Colonic mucosa (tissue), 4 donors: ENCODE results near the gene MBLAC1. TPM values are rescaled to one million over a fixed set of nuclear protein-coding genes. Genes with fewer than 3 reads are reported as not detected.
A peak's percentile ranks its signal among the peaks of the same experiment; 100 is the strongest.

Experiments used
- DNase-seq: peaks from one replicate; pipeline ENCODE4 v3.0.0-alpha.2; 2020
- H3K27ac ChIP-seq: fragments of 200-600 bp; one replicate; pipeline ENCODE4 v1.8.0; 2021
- H3K27me3 ChIP-seq: fragments of 200-600 bp; one replicate; pipeline ENCODE4 v1.8.0; 2021
- H3K36me3 ChIP-seq: fragments of 200-600 bp; one replicate; pipeline ENCODE4 v1.8.0; 2021
- H3K4me1 ChIP-seq: fragments of 200-600 bp; one replicate; pipeline ENCODE4 v1.8.0; 2021; ENCODE audit warnings: mild to moderate bottlenecking
- H3K4me3 ChIP-seq: fragments of 200-600 bp; one replicate; pipeline ENCODE4 v1.8.0; 2021
- H3K9ac ChIP-seq, 2 donors: one replicate each; pipeline ENCODE4 v1.7.0; 2013; ENCODE audit warnings: control low read depth in 2 of 2, low read depth in 2 of 2, low read length in 2 of 2
- H3K9me3 ChIP-seq: fragments of 200-600 bp; one replicate; pipeline ENCODE4 v1.8.0; 2021
- intact Hi-C: fragments of 100-400 bp; cut with DNase I; formaldehyde crosslinking; loops from one replicate; pipeline ENCODE4 v1.14.1; 2022
- total RNA-seq, 2 donors: library from RNA; stranded (reverse); fragmentation: NEBNext Ultra II Directional in 1 of 2; extraction: Animal tissue kit (Norgen Biotek cat#: 25700) in 1 of 2; gene quantifications; one replicate each; pipeline ENCODE4 v1.2.1, GENCODE V29; 2021
- TF ChIP-seq, protein P1 (sequence below): fragments of 200-600 bp; IDR thresholded peaks from one replicate; pipeline ENCODE4 v1.8.0; 2022; ENCODE audit warnings: antibody characterized with exemption, mild to moderate bottlenecking
- donor health status: healthy.
- donor health status: DM: no; HTN: no; CAD: no.
- donor health status: DM: no; HTN: no; CAD: no.

Gene MBLAC1
- total RNA-seq, 2 donors from 2014 or later = 1.9 to 4.1 TPM

DNA sequence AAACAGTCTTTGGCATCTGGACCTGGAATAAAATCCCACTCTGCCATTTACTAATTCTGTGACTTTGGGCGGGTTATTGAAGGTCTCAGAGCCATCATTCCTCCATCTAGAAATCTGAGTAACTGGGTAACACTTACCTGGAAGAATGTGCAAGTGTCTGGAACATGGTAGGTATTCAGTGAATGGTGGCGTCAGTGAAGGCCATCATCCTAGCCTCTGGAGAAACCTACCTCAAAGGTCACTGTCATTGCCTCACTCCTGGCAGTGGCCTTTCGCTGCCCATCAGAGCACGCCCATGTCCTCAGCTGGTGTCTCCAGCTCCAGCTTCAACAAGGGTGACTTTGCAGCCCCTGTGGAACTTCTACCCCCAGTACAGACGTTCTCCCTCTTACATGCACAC is 37.1 kb downstream of the MBLAC1 start:
- Histone ChIP-seq H3K9me3 (no peaks in the 10 kb centered on the region), H3K9ac (peak overlapping the region in 1 of 2 donors; percentile 63), H3K4me3 (no peak overlapping the region), H3K27ac (no peak overlapping the region), H3K27me3 (no peaks in the 10 kb centered on the region), H3K4me1 (no peaks in the 10 kb centered on the region), H3K36me3 (no peaks in the 10 kb centered on the region)
- TF ChIP-seq, protein P1, sequence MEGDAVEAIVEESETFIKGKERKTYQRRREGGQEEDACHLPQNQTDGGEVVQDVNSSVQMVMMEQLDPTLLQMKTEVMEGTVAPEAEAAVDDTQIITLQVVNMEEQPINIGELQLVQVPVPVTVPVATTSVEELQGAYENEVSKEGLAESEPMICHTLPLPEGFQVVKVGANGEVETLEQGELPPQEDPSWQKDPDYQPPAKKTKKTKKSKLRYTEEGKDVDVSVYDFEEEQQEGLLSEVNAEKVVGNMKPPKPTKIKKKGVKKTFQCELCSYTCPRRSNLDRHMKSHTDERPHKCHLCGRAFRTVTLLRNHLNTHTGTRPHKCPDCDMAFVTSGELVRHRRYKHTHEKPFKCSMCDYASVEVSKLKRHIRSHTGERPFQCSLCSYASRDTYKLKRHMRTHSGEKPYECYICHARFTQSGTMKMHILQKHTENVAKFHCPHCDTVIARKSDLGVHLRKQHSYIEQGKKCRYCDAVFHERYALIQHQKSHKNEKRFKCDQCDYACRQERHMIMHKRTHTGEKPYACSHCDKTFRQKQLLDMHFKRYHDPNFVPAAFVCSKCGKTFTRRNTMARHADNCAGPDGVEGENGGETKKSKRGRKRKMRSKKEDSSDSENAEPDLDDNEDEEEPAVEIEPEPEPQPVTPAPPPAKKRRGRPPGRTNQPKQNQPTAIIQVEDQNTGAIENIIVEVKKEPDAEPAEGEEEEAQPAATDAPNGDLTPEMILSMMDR = no peak
- no peak for DNase-seq
- intact Hi-C loops = no loop called here

DNA sequence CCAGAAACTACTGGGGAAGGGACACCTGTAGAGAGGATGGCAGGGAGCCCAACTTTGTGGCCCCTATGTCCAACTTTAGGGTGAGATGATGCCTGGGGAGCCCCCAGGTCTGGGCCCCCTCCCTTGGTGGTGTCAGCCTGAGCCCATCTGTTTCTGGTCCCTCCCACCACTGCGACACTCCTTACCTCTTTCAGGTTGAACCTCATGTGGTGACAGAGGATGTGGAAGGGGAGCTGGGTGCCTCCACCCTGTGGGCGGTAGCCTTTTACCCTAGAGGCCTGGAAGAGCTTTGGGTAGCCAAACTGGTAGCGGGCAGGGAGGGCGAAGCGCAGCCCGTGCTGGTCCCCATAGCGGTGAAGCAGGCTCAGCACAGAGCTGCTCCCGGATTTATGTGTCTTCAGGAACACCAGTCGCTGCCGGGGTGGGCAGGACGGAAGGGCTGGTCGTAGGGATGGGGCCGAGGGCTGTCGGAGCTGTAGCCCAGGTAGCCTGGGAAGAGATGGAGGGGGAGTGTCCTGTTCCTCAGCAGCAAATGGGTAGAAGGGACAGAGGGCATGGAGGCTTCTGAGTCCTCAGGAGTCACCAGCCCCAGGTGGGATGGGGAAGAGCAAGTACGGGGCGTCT is 39.7 kb downstream of the MBLAC1 start:
- intact Hi-C loops = no loop called here
- Histone ChIP-seq H3K27ac (no peak overlapping the region), H3K4me3 (no peak overlapping the region), H3K9ac (no peak overlapping the region), H3K9me3 (no peaks in the 10 kb centered on the region), H3K36me3 (no peaks in the 10 kb centered on the region), H3K27me3 (peaks cover 2% of the 10 kb centered on the region), H3K4me1 (no peaks in the 10 kb centered on the region)
- DNase-seq = no peak
- TF ChIP-seq, protein P1 = no peak

DNA sequence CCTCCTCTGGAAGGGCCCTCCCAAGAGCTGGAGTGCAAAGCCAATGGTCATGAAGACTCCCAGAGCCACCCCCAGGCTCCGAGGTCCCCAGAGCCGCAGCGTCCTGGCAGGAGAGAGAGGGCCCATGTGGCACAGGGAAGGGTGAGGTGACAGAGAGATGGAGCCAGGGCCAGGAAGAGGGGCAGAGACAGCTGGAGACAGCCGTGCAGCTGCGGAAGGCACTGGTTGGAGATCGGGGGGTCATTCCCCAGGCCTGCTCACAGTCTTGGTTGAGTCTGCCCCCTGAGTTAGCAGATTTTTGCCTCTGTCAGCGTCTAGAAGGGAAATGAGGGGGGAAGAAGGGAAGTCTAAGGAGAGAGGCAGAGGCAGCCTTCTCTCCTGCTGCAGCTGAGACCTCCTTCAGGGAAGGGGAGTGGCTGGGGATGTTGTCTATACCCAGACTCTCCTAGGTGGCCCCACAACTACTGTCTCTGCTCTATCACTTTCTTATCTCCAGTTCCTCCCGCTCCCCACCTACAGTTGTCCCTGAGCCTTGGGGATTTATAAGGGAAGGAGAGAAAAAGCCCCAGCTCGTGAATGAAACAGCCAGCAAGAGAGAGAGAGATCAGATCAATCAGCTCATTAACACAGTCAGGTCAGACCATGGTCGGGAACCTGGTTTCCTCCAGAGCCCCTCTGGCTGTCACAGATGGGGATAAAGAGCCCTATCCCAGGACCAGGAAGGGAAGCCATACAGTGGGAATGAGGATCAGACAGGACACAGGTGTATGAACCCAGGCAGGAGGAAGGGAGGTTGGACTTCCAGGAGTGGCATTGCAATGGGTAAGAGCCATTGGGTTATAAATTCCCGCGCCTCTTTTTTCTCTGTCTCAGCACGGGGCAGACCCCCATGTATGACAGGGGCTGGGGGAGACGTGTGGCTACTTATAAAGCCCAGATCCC is 40.5 kb downstream of the MBLAC1 start:
- intact Hi-C loops = no loop called here
- no peak overlapping the region for H3K27ac ChIP-seq
- peaks cover 10% of the 10 kb centered on the region for H3K27me3 ChIP-seq
- no peak for DNase-seq
- H3K9ac ChIP-seq = peak overlapping the region in 1 of 2 donors; percentile 78
- no peaks in the 10 kb centered on the region for H3K4me1 ChIP-seq
- no peaks in the 10 kb centered on the region for H3K9me3 ChIP-seq
- no peak overlapping the region for H3K4me3 ChIP-seq
- TF ChIP-seq, protein P1 = no peak
- H3K36me3 ChIP-seq = no peaks in the 10 kb centered on the region

DNA sequence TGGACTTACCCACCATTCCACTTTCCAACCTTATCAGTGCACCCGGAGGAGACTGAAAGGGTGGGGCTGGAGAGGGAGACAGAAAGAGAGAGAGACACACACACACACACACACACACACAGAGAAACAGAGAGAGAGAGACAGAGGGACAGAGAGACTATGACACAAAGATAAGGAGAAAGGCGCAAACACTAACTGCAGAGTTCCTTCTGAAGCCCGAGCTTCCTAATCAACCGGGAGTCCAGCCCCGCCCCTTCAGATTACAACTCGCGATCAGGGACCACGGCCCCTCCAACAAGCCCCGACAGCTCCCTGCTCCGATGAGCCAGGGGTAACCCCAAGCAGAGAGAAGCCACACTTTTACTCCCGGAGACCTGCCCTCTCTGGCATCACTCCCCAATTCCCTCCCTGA is 41.2 kb downstream of the MBLAC1 start:
- Histone ChIP-seq H3K4me1 (no peaks in the 10 kb centered on the region), H3K27me3 (peaks cover 11% of the 10 kb centered on the region), H3K27ac (peak overlapping the region; percentile 65), H3K4me3 (peak overlapping the region; percentile 32), H3K36me3 (no peaks in the 10 kb centered on the region), H3K9me3 (no peaks in the 10 kb centered on the region), H3K9ac (peak overlapping the region; percentile 52 to 78)
- TF ChIP-seq, protein P1 = no peak
- DNase-seq = peak; percentile 59
- intact Hi-C loops = no loop called here

DNA sequence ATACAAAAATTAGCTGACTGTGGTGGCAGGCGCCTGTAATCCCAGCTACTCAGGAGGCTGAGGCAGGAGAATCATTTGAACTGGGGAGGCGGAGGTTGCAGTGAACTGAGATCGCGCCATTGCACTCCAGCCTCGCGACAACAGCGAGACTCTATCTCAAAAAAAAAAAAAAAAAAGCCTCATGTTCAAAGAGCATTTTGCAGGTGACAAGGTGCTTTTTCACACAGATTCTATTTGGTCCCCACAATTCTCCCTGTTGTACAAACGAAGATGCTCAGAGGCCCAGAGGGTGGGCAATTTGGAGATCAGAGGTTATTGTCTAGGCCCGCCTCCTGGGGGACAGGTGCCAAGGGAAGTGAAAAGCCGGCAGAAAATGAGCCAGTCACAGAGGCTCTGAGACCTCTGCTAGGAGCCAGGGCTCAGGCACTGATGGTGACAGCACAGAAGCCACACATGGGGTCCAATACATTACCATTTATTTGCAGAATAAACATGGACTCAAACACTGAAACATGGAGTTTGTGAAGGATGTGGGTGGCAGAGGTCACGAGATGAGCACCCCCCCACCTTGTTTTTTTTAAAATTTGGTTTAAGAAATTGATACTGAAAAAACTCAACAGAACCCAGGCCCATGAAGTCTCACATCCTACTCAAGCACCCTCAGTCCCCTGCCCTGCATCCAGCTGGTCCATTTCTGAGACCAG is 42.5 kb downstream of the MBLAC1 start:
- intact Hi-C loops = no loop called here
- Histone ChIP-seq H3K36me3 (no peaks in the 10 kb centered on the region), H3K4me3 (no peak overlapping the region), H3K27ac (no peak overlapping the region), H3K4me1 (no peaks in the 10 kb centered on the region), H3K27me3 (peaks cover 11% of the 10 kb centered on the region), H3K9me3 (no peaks in the 10 kb centered on the region), H3K9ac (no peak overlapping the region)
- TF ChIP-seq, protein P1 = no peak
- no peak for DNase-seq
